Measurements from ENCODE around the gene MRPL16.

The MRPL16 gene

GRCh38 chr11:59756558-59756840 lies 54.1 kb downstream of the MRPL16 start:
- TF ChIP-seq, protein P1, sequence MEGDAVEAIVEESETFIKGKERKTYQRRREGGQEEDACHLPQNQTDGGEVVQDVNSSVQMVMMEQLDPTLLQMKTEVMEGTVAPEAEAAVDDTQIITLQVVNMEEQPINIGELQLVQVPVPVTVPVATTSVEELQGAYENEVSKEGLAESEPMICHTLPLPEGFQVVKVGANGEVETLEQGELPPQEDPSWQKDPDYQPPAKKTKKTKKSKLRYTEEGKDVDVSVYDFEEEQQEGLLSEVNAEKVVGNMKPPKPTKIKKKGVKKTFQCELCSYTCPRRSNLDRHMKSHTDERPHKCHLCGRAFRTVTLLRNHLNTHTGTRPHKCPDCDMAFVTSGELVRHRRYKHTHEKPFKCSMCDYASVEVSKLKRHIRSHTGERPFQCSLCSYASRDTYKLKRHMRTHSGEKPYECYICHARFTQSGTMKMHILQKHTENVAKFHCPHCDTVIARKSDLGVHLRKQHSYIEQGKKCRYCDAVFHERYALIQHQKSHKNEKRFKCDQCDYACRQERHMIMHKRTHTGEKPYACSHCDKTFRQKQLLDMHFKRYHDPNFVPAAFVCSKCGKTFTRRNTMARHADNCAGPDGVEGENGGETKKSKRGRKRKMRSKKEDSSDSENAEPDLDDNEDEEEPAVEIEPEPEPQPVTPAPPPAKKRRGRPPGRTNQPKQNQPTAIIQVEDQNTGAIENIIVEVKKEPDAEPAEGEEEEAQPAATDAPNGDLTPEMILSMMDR (IDR thresholded peaks at IDR 0.05): no peak
